ENCODE data around the gene BIRC7. TPM values are rescaled to one million over a fixed set of nuclear protein-coding genes. Genes with fewer than 3 reads are reported as not detected.

Gene BIRC7
- total RNA-seq, 1 donor from 2014 or later, result 2.9 TPM

GRCh38 chr20:63224412-63225081 is 11.2 kb upstream of the BIRC7 start:
- DNase-seq (ENCODE audit: low spot score), result no peak

GRCh38 chr20:63225082-63225454 is 10.6 kb upstream of the BIRC7 start:
- no peak for DNase-seq (ENCODE audit: low spot score)

- DNase-seq (ENCODE audit: low spot score), result no peak
These were observed 9.4 kb upstream of the BIRC7 start for GRCh38 chr20:63226042-63226943.

GRCh38 chr20:63227260-63227659 is 8.4 kb upstream of the BIRC7 start:
- DNase-seq (ENCODE audit: low spot score), result no peak

- DNase-seq (ENCODE audit: low spot score), result peak; percentile 56
These were observed 6.9 kb upstream of the BIRC7 start for GRCh38 chr20:63228806-63229205.

- peak; percentile 83 for DNase-seq (ENCODE audit: low spot score)
These were observed 4.9 kb upstream of the BIRC7 start for GRCh38 chr20:63230800-63231268.

GRCh38 chr20:63232235-63233060 is 3.3 kb upstream of the BIRC7 start:
- peak; percentile 61 for DNase-seq (ENCODE audit: low spot score)

- DNase-seq (ENCODE audit: low spot score), result no peak
These were observed 2.7 kb upstream of the BIRC7 start for GRCh38 chr20:63233061-63233344.

GRCh38 chr20:63233924-63234323 is 1.8 kb upstream of the BIRC7 start:
- DNase-seq (ENCODE audit: low spot score), result no peak

- no peak for DNase-seq (ENCODE audit: low spot score)
These were observed 859 bp upstream of the BIRC7 start for GRCh38 chr20:63234693-63235398.

- DNase-seq (ENCODE audit: low spot score), result no peak
These were observed 572 bp downstream of the BIRC7 start for GRCh38 chr20:63236116-63236837.

- no peak for DNase-seq (ENCODE audit: low spot score)
These were observed 2.3 kb downstream of the BIRC7 start for GRCh38 chr20:63238031-63238430.

- no peak for DNase-seq (ENCODE audit: low spot score)
These were observed 2.9 kb downstream of the BIRC7 start for GRCh38 chr20:63238514-63239125.

GRCh38 chr20:63239431-63239830 is 3.7 kb downstream of the BIRC7 start:
- DNase-seq (ENCODE audit: low spot score), result no peak

- no peak for DNase-seq (ENCODE audit: low spot score)
These were observed 4.3 kb downstream of the BIRC7 start for GRCh38 chr20:63240004-63240403.

- DNase-seq (ENCODE audit: low spot score), result no peak
These were observed 5.6 kb downstream of the BIRC7 start for GRCh38 chr20:63241272-63241671.

GRCh38 chr20:63242736-63243135 is 7.0 kb downstream of the BIRC7 start:
- no peak for DNase-seq (ENCODE audit: low spot score)

GRCh38 chr20:63243604-63244247 is 8.0 kb downstream of the BIRC7 start:
- DNase-seq (ENCODE audit: low spot score), result no peak

- no peak for DNase-seq (ENCODE audit: low spot score)
These were observed 8.8 kb downstream of the BIRC7 start for GRCh38 chr20:63244468-63244867.
